GDM1 (cell line): ENCODE measurements around the gene ATXN7L3B.
"Not testable (repeated sequence)": the region's sequence is repeated elsewhere in the genome, so short reads cannot be mapped to it uniquely, and the experiment has no call there.

Experiments
- DNase-seq: peaks from one replicate; lab custom pipeline; 2025; lab: John Stamatoyannopoulos, UW

ATXN7L3B gene

GRCh38 chr12:74537707-74538385, at the start of gene ATXN7L3B:
TSS of gene ATXN7L3B (plus strand) at chr12:74537835. CDS start at chr12:74538113, 278 bp downstream.
- DNase-seq = peak; percentile 87

- DNase-seq = no peak
These were observed 49.5 kb upstream of the ATXN7L3B start for GRCh38 chr12:74488134-74488533.

- no peak for DNase-seq
These were observed 48.1 kb upstream of the ATXN7L3B start for GRCh38 chr12:74489543-74489942.

- DNase-seq = no peak
These were observed 47.1 kb upstream of the ATXN7L3B start for GRCh38 chr12:74490390-74491064.

- DNase-seq = no peak
These were observed 46.3 kb upstream of the ATXN7L3B start for GRCh38 chr12:74491374-74491773.

GRCh38 chr12:74499192-74499591, 38.4 kb upstream of the ATXN7L3B start:
- no peak for DNase-seq

GRCh38 chr12:74508873-74509657, 28.6 kb upstream of the ATXN7L3B start:
- not testable (repeated sequence) for DNase-seq

- no peak for DNase-seq
These were observed 27.7 kb upstream of the ATXN7L3B start for GRCh38 chr12:74509886-74510285.

- DNase-seq = no peak
These were observed 23.4 kb upstream of the ATXN7L3B start for GRCh38 chr12:74514098-74514872.

GRCh38 chr12:74515849-74516248, 21.8 kb upstream of the ATXN7L3B start:
- DNase-seq = no peak

- no peak for DNase-seq
These were observed 11.1 kb upstream of the ATXN7L3B start for GRCh38 chr12:74526535-74526934.

GRCh38 chr12:74527491-74527890, 10.1 kb upstream of the ATXN7L3B start:
- no peak for DNase-seq

GRCh38 chr12:74530676-74531075, 7.0 kb upstream of the ATXN7L3B start:
- DNase-seq = no peak

- DNase-seq = no peak
These were observed 2.1 kb upstream of the ATXN7L3B start for GRCh38 chr12:74535536-74535935.

- peak; percentile 23 for DNase-seq
These were observed 419 bp upstream of the ATXN7L3B start for GRCh38 chr12:74537126-74537706.

- DNase-seq = no peak
These were observed 1.0 kb downstream of the ATXN7L3B start for GRCh38 chr12:74538491-74539258.

GRCh38 chr12:74539261-74539660, 1.6 kb downstream of the ATXN7L3B start:
- no peak for DNase-seq

- DNase-seq = no peak
These were observed 2.3 kb downstream of the ATXN7L3B start for GRCh38 chr12:74539765-74540526.

- DNase-seq = no peak
These were observed 3.4 kb downstream of the ATXN7L3B start for GRCh38 chr12:74541074-74541473.

- DNase-seq = no peak
These were observed 9.6 kb downstream of the ATXN7L3B start for GRCh38 chr12:74547249-74547648.
